GM19395 (cell line): ENCODE measurements around the gene RNF8.
"Not testable (repeated sequence)": the region's sequence is repeated elsewhere in the genome, so short reads cannot be mapped to it uniquely, and the experiment has no call there.

ENCODE experiments used
- ATAC-seq: cut with Tn5 transposase; IDR thresholded peaks from one replicate; pipeline ENCODE4 v1.9.1; 2021; ENCODE audit warnings: mild to moderate bottlenecking, moderate library complexity; ENCODE audit not compliant: unreplicated experiment

RNF8 gene

DNA sequence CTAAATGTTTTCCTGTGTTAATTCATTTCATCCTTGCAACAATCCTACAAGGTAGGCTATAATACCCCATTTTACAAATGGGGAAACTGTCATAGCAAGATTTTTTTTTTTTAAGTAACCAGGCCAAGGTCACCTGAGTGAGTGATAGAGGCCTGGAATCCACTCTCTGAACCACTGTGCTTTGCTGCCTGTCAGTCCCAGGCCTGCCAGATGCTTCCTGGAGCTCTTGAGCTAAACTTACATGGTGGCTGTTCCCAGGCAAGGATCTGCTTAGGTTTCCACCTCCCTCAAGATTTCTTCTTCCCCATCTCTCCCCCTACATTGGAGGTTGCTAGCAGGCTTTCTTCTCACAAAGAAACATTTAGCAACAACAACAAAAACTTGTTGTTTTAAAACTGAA, 32.7 kb upstream of the RNF8 start:
- ATAC-seq, result no peak

DNA sequence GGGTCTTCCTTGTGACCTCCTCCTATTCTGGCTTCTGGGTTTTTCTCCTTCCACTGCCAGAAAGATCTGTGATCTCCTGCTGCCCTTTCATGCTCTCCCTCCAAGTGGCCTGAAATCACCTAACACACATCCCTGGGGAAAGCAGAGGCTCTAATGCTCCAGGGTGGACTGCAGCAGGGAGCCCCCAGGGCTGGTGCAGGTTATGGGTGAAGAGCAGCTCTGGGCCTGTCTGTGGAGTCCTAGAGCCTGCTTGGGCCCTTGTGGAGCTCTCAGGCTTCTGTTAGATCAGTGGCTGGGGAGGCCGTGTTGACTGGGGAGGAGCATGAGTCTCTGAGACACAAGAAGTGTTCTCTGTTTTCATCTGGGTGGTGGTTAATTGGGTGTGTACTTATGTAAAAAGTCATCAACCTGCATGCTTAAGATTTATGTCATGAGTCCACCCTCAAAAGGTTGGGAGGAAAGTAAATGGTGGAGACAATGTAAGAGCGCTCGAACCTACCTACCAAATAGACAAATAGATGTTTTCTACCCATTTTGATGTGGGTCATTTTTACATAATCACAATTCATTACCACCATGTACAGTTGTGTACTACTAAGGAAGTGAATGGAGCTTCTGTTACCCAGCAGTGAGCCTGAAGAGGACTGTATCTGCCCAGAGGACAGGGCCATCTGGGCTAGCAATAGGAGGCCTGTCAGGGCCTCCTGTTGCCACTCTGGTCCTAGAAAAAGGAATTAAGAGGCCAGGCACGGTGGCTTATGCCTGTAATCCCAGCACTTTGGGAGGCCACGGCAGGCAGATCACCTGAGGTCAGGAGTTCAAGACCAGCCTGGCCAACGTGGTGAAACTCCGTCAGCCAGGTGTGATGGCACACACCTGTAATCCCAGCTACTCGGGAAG, 32.0 kb upstream of the RNF8 start:
- ATAC-seq, result no peak

DNA sequence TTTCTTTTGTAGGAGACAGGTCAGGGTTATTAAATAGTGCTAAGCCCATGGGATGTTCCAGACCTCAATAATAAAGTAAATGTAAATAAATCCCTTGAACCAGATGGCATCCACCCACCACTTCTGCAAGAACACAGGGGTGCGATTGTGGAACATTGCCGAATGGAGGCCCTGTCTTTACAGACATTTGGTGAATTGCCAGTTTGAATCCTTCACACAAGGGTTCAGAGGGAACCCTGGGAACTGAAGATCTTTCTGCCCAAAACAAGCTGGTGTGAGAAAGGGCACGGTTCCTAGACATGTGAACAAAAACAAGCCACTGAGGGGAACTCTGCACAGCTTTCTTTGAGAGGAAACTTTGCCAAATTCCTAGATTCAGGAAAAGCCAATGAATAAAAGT, 30.2 kb upstream of the RNF8 start:
- no peak for ATAC-seq

DNA sequence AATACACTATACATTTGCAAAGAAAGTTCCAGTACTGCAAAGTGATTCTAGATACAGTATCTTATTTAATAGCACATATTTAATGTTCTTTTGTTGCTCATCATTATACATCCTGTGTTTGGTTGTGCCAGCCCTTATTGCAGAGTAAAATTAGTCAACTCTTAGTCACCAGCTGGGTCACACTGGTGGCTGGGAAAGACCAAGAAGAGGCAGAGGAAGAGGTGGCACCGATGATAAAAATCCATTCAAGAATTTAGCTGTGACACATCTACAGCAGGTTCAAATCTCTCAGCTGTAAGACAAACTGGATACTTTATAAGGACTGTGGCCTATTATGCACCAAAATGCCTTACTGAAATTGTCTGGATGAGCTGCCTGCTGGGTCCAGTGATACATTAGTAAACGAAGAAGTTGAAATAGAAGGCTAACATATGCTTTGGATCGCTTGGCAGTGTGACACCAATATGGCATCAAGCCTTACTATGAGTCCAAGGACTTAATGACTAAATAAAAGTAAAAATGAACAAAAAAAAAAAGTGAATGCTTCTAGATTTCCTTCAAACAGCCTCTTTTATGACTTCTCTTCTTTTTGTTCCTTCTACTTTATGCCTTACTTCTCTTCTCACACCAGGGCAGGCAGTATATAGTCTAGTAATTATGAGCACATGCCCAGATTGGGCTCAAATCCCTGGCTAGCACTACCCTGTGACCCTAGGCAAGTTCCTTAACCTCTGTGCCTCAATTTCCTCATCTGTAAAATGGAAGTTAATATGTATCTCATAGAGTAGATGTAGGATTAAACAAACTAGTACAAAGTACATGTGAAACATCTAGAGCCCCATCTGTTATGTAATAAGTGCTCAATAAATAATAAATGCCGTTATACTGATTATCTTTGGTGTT, 29.4 kb upstream of the RNF8 start:
- ATAC-seq, result no peak

DNA sequence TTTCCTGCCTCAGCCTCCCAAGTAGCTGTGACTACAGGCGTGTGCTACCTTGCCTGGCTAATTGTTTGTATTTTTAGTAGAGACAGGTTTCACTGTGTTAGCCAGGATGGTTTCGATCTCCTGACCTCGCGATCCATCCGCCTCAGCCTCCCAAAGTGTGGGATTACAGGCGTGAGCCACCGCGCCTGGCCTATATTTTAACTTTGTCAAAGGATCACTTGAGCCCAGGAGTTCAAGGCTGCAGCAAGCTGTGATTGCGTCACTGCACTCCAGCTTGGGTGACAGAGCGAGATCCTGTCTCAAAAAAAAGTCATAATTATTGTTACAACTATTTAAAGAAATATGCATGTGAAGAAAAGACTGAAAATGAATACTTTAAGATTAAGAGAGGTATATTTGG, 23.4 kb upstream of the RNF8 start:
- ATAC-seq, result not testable (repeated sequence)

DNA sequence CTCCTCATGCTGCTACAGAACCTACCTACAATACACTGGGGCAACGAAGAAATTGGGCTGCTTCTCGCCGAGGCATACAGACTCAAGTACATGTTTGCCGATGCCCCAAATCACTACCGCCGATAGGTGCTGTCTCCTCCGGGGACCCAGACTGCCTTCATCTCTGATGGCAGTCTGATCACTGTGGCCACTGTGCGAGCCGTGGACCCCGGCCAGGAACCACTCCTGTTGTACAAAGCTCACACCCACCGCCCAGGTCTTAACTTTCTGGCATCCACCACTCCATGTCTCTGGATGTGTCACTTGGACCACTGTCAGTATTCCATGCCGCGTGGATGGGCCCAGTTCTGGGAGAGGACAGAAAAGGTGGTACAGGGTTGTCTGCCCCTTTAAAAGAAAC, 22.7 kb upstream of the RNF8 start:
- ATAC-seq, result no peak

DNA sequence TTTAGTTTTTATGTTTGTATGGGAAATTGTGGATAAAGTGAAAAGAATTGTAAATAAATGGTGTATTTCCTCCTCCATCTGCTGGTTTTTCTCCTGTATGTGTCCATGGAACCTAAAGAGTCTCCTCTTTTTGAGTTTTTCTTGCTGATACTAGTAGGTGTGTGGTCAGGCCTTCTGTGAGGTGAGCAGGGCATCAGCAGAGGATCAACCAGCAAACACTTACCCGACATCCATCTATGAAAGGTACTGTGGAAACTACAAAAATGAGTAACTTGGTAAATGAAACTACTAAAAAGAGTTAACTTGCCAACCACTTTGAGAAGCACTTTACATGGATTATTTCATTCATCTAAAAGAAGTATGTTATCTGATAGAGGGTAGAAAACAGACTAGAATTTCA, 20.9 kb upstream of the RNF8 start:
- no peak for ATAC-seq

DNA sequence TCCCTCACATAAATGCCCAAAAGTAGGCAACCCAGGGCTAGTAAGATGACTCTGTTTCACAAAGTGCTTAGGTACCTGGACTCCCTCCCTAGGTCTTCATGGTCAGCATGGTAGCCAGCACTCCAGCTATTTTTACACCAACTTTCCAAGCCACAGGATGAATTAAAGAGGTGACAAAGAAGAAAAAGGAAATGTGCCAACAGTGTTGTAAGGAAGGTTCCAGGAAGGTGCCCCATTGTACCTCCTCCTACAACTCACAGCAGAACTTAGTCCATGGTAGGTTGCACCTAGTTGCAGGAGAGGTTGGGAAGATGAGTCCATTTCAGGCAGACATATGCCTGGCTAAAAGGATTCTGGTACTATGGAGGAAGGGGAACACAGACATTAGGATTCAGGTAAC, 19.7 kb upstream of the RNF8 start:
- ATAC-seq, result no peak

DNA sequence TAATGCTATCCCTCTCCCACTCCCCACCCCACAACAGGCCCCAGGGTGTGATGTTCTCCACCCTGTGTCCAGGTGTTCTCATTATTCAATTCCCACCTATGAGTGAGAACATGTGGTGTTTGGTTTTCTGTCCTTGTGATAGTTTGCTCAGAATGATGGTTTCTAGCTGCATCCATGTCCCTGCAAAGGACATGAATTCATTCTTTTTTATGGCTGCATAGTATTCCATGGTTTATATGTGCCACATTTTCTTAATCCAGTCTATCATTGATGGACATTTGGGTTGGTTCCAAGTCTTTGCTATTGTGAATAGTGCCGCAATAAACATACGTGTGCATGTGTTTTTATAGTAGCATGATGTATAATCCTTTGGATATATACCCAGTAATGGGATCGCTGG, 15.5 kb upstream of the RNF8 start:
- not testable (repeated sequence) for ATAC-seq

DNA sequence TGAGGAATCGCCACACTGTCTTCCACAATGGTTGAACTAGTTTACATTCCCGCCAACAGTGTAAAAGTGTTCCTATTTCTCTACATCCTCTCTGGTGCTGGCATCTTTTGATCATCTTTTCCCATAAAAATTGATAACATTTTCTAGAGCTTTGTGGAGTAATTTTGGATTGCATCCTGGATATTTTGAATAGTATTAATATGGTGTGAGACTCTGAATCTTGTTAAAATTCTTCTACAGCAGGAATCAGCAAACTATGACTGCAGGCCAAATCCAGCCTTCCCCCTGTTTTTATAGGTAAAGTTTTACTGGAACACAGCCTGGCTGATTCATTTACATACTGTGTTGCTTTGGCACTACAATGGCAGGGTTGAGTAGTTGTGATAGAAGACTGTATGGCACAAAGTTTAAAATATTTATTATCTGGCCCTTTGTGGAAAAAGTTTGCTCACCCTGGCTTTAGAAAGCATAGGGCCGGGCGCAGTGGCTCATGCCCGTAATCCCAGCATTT, 15.0 kb upstream of the RNF8 start:
- no peak for ATAC-seq

DNA sequence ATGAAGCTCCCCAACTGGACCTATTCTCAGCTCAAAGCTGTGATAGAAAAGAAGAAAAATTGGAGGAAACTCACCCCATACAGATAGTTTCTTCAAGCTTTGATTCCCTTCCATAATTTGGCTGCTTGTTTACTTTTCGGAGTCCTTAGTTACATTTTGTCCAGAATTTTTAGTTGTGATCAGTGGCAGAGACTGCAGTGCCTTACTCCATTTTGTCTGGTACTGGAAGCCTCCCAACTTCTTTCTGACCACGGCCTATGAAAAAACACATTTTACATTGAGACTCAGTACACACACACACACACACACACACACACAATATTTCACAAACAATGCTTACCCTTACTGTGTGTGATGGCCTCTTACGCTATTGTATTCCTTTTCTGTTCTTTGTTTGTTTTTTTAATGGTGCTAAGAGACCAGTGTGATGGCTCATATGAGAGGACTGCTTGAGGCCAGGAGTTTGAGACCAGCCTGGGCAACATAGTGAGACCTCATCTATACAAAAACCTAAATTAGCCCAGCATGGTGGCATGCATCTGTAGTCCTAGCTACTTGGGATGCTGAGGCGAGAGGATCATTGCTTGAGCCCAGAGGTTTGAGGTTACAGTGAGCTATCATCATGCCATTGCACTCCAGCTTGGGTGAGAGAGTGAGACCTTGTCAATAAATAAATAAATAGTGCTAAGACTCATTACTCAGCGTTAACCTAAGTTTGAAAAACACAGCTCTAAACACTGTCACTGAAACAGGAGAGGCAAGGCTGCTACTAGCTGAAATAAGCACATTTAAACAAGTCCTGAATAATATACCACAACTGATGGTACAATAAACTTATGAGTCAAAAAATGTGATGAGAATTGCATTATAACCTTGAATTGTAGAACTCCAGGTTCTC, 13.8 kb upstream of the RNF8 start:
- ATAC-seq, result no peak

DNA sequence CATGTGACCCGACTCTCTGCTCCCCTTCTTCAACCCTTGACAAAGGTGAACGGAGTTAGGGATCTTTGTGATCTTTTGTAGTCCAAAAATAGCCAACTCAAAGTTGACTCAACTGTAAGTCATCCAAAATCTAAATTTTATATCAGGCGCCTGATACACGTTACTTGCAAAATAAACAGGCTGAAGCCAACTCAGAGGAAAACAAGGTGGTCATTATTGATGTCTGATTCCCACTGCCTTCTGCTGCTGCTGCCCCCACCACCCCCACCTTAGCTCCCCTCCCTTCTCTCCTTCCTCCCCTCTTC, 13.2 kb upstream of the RNF8 start:
- ATAC-seq, result no peak

DNA sequence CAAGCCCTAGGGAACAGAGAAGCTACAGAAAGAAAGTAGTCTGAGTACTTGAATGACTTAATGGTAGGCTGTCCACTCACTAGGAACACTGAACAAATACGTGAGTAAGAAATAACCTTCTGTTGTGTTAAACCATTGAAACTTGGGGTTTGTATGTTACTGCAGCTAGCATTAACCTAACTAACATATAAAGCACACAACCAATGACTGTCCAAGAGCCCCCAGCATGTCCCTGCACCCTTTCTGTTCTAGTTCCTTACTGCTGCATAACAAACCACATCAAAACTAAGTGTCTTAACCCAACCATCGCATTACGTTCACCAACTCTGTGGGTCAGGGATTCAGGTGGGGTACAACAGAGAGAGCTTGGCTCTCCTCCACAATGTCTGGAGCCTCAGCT, 10.5 kb upstream of the RNF8 start:
- ATAC-seq, result no peak

DNA sequence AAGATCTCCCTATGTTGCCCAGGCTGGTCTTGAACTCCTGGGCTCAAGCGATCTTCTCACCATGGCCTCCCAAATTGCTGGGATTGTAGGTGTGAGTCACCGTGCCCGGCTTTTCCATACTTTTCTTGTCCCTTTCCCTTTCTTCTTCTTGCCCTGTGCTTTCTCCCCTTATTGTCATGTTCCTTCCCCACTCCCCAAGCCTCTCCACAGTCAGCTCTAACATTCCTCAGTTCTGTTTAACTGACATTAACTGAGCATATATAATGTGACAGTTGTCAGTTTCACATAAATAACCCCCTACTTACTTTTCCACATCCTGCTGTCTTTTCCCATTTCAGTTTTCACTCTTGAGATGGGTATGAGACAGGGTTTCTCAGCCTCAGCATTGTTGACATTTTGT, 9.5 kb upstream of the RNF8 start:
- ATAC-seq, result no peak

DNA sequence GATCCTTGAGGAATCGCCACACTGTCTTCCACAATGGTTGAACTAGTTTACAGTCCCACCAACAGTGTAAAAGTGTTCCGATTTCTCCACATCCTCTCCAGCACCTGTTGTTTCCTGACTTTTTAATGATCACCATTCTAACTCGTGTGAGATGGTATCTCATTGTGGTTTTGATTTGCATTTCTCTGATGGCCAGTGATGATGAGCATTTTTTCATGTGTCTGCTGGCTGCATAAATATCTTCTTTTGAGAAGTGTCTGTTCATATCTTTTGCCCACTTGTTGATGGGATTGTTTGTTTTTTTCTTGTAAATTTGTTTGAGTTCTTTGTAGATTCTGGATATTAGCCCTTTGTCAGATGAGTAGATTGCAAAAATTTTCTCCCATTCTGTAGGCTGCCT, 8.0 kb upstream of the RNF8 start:
- not testable (repeated sequence) for ATAC-seq

DNA sequence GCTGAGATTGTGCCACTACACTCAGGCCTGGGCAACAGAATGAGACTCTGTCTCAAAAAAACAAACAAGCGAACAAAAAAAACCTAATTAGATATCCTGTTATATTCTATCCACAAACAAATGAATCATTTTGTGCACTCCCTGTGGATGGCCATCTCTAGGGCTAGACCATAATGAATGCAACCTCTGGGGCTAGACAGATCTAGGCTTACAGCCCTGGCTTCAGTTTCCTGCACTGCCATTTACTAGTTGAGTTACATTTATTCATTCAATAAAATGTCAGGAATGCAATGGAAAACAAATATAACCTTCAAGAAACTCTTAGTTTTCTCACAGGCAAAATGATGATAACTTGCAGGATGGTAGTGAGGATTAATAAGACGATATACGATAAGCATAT, 6.6 kb upstream of the RNF8 start:
- ATAC-seq, result no peak

DNA sequence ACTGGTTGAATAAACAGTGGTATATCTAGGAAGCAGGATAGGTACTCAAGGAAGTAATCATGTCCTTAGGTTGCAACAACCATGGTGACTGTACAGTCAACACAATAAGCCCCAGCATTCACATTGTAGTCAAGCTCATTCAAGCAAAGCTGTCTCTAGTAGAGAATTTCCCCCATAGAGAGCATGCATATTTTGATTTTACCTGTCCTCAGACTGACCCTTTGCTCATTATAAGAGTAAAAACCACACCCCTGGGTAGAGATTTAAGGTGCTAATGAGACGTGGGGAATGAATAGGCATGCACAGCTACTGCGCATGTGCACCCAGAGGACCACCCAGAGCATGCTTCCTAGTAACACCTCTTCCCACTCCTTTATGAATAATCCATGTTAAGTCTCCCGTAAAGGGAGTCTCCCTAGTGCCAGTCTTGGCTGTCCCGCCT, 6.1 kb upstream of the RNF8 start:
- no peak for ATAC-seq

DNA sequence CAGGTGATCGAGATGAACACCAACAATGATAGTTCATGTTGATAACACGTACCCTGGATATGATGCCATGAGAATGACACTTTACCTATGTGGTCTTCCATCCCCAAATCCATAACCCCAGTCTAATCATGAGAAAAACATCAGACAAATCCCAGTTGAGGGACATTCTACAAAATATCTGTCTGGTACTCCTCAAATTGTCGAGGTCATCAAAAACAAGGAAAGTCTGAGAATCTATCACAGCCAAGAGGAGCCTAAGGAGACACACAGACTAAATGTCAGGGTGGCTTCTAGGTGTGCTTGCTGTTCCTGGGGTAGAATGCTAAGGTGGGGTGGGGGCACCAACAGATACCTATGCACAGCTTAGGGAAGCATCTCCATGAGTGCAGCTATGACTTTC, 2.8 kb upstream of the RNF8 start:
- ATAC-seq, result no peak

DNA sequence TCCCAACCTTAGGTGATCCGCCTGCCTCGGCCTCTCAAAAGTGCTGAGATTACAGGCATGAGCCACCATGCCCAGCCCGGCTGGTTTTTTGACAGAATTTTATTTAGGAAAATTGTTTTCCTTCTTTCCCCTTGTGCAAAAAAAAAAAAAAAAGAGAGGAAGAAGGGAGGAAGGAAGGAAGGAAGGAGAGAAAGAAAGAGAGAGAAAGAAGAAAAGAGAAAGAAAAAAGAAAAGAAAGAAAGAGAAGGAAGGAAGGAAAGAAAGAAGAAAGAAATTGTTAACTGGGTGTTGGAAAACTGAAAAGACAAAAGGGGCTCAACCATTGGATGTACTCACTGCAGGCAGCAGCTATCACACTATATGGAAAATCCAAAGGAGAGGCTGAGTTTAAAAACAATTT, 1.4 kb upstream of the RNF8 start:
- ATAC-seq, result no peak

DNA sequence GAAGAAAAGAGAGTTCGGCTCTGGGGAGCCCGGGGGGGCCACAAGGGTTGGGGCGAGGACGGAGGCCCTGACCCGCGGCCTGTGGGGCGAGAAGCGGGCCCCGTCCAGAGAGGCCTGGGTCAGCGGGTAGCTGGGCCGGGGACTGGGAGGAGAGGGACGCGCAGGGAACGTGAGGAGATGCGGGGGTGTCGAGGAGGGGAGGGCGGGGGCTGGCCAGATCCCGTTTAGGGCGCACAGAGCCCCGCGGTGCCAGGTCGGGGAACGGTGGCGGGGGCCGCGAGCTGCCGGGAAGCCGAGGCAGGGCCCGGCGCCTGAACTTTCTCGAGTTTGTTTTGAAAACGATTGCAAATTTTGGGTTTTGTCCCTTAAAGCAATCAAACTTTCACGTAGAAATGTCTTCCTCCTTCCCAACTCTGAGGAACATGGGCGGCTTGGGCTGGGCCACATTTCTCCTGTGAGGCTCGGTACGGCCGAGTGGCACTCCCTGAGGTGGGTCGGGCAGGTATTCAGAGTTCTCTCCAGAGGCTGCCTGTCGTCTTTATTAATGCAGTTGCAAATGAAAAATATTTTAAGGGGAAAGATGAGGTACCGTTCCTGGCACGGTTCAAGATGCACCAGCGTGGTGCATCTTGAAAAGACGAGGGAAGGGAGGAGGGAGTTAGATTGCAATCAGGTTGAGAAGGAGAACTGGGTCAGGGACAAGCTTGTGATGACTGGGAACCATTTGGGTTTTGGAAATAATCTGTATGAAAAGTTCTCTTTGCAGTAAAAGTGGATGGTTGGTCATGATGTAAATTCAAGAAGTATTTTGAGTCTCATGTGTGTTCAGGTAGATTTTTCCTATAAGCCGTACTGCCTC, 972 bp downstream of the RNF8 start:
- no peak for ATAC-seq
